H4 (cell line): ENCODE data around the gene ANKRD61. TPM values are rescaled to one million over a fixed set of nuclear protein-coding genes. Genes with fewer than 3 reads are reported as not detected.
"Not testable (repeated sequence)": the region's sequence is repeated elsewhere in the genome, so short reads cannot be mapped to it uniquely, and the experiment has no call there.

Source experiments
- DNase-seq: peaks from one replicate; pipeline ENCODE4 v3.0.0-alpha.2; 2015; ENCODE audit warnings: low spot score
- total RNA-seq: library from RNA; depleted of rRNA; stranded (reverse); fragments of >200 nt; shearing (Covaris generic); gene quantifications from 2 replicates; pipeline ENCODE4 v1.2.3, GENCODE V29; 2014; rRNA removed

Gene ANKRD61
- total RNA-seq, 1 experiment from 2014 or later = 1.3 TPM

DNA sequence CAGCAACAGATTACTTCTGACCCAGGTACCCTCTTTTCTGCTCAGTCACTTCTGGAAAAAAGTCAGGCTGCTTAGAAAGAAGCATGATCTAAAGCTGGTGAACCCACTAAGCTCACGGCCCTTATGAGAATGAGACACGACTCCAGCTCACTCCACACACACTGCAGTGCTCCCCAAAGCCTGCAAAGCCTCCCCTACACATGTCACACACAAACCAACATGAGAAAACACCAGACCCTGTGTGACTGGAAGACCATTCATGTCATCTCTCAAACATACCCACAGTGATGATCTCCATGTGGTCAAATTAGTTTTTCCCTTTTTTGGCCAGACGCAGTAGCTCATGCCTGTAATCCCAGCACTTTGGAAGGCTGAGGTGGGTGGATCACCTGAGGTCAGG is 391 bp downstream of the ANKRD61 start:
- no peak for DNase-seq

DNA sequence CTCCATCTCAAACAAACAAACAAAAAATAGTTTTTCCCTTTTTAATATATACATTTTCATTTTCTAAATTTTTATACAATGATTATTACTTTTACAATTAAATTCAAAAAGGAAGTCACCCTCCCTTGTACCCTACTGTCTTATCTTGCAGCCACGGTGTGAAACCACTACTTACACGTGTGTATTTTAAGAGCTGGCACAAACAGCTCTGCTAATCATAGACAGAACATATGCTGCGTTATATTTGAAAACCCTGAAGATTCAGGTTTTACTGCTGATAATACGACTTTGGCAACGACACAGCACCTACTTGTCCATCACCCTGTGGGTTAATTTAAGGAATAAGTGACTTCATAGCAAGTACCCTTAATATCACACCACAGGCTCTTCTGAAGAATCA is 991 bp downstream of the ANKRD61 start:
- DNase-seq = no peak

DNA sequence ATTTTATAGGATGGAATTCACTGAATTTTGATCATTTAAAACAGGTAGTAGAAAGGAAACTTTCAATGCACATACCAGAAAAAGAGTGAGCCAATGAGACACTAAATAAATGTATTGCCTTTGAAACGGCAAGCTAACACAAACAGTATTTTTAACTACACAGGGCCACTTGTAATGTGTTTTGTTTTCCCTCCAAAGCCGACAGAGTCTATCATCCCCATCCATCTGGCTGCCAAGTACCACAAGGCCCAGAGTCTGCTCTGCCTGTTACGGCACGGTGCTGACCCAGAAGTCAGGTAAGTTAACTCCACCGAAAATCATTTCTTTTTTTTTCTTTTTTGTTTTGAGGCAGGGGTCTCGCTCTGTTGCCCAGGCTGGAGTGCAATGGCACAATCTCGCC is 1.5 kb downstream of the ANKRD61 start:
- no peak for DNase-seq

DNA sequence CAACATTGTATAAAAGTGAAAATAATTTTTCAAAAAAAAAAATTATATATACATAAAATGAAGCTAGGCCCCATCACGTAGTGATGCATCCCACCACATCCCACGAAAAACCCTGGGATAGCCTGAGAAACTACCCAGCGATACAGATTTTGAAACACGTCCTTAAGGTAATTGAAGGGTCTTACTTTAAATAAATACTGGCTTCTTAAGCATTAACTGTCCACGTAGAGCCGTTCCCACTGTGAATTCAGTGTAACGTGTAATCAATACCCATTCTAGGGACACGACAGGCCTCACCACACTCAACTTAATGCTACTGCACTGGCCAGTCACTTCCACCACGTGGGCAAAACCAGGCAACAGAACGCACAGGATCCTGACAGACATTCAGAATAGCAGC is 4.0 kb downstream of the ANKRD61 start:
- no peak for DNase-seq

DNA sequence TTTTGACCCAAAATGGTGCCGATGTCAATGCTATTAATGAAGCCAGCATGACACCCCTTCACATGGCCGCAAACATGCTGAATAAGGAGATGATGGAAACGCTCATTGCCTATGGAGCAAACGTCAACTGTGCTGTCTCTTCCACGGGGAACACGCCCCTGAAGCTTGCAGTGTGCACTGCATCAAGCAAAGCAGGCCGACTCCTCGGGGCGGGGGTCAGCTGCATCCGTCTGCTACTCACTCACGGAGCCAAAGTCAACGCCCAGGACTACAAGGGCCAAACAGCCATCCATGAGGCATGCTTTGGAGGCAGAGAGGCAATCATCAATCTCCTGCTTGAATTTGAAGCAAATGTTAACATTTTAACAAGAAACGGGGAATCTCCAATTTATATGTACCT is 4.5 kb downstream of the ANKRD61 start:
- DNase-seq = no peak

DNA sequence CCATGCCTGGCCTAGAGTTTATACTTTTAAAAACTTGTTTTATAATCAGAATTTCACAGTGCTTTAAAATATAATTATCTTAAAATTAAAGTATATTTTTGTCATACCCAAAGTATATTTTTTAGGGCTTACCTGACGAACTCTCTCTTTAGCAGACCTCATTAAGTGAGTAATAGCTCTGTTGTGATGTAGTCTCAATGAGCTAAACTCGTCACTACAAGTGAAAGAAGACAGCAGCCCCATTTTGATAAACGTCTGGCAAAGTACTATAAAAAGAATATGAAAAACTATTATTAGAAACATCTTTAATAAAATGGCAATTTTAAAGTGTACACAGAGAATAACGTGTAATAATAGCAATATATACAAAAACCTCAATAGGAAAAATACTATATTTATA is 18.6 kb downstream of the ANKRD61 start:
- no peak for DNase-seq

DNA sequence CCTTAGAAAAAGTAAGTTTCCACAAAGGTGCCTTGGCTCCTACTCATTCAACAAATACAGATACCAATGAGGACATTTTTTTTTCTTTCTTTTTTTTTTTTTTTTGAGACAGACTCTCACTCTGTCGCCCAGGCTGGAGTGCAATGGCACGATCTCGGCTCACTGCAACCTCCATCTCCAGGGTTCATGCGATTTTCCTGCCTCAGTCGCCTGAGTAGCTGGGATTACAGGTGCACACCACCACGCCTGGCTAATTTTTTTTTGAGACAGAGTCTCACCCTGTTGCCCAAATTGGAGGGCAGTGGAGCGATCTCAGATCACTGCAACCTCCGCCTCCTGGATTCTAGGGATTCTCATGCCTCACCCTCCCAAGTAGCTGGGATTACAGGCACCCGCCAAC is 20.0 kb downstream of the ANKRD61 start:
- not testable (repeated sequence) for DNase-seq

DNA sequence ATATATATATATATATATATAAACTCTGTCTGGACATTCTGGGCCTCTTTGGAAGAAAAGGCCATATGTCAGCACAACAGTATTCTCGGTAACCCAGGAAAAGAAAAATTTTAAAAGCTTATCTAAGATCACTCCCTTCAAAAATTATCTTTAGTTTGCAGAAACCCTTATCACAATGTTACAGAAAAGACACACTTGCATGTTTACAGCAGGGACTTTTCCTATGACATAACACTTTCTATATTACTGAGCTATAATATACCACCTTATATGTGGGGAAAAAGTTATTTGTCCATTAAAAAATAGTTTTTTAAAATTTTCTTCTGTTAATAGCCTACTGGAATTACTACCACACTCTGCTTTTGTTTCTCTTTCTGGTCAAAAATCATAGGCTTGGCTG is 25.4 kb downstream of the ANKRD61 start:
- no peak for DNase-seq

DNA sequence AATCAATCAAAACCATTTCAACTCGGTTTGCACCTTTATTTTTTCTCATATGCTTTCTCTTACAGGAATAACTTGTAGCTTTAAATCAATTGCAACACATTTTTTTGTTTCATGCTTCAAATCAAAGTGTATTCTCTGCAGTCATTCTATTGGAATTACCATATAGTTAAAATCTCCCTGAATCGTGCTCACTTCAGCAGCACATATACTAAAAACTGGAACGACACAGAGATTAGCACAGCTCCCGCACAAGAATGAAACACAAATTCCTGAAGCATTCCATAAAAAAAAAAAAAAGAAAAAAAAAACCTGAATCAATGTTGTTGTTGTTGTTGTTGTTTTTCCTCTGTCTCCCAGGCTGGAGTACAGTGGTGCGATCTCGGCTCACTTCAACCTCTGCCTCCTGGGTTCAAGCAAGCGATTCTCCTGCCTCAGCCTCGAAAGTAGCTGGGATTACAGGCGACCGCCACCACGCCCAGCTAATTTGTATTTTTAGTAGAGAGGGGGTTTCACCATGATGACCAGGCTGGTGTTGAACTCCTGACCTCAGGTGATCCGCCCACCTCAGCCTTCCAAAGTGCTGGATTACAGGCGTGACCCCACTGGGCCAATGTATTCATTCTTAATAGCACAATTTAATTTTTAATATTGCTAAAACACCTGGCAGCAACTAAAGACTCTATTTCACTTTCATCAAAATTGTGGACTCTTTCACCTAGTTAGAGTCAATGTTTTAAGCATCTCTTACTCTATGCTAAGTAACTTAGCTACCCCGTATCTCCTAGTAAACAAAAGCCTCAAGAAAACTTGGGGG is 26.3 kb downstream of the ANKRD61 start:
- DNase-seq = no peak

DNA sequence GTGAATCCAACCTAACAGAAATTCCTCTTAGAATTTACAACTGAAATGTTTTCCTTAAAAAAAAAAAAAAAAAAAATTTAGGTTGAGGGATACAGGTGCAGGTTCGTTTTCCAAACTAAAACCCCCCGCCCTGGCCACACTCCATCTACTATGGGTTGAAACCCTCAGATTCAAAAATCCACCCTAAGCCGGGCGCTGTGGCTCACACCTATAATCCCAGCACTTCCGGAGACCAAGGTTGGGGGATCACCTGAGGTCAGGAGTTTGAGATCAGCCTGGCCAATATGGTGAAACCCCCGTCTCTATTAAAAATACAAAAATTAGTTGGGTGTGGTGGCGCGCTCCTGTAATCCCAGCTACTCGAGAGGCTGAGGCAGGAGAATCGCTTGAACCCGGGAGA is 28.8 kb downstream of the ANKRD61 start:
- not testable (repeated sequence) for DNase-seq

DNA sequence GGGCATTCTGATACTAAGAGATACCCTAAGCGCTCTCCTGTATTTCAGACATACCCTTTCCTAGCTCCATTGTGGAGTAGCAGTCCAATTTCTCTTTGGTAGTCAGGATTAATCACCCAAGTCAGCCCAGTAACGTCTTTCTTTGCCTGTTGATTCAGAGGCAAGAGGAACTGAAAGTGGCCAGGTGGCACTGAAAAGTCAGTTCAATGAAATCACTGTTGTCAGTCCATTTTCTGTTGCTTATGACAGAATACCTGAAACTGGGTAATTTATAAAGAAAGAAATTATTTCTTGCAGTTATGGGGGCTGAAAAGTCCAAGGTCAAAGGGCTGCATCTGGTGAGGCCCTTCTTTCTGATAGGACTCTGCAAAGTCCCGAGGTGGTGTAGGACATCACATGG is 40.2 kb downstream of the ANKRD61 start:
- no peak for DNase-seq

DNA sequence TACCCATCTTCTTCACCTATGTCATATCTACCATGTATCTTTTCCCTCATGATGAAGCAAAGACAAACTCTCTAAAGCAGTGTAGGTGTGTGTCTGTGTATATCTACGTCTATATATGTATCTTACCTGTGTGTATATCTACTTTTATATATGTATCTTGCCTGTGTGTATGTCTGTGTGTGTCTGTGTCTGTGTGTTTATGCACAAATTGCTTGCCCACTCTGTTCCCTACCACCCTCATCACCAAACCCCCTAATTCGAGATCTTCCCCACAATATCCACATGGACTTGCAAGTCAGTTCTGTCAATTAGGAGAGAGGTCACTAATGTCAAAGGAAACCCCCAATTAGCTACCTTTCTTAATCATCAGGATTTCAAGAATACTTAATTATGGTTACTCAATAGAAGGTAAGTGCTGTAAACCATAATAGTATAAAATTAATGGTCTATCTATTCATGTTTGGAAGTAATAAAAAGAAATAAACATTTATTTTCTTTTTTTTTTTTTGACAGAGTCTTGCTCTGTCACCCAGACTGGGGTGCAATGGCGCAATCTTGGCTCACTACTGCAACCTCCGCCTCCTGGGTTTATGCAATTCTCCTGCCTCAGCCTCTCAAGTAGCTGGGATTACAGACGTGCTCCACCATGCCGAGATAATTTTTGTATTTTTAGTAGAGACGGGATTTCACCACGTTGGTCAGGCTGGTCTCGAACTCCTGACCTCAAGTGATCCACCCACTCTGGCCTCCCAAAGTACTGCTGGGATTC is 43.6 kb downstream of the ANKRD61 start:
- DNase-seq = no peak

DNA sequence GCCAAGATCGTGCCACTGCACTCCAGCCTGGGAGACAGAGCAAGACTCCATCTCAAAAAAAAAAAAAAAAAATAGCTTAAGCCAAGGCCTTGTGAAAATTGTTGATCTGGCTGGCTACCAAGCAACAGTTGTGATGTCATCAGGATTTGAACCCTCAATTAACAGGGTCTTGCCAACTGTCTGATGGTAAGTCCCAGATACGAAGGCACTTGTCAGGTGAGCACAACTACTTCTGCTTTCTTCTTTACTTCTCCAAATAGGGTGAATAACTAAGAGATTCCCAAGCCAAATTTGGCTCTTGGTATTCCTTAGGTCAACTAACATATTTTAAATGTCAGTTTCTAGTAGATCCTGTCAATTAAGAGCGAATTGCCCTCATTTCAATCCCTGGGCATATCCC is 47.4 kb downstream of the ANKRD61 start:
- DNase-seq = no peak

DNA sequence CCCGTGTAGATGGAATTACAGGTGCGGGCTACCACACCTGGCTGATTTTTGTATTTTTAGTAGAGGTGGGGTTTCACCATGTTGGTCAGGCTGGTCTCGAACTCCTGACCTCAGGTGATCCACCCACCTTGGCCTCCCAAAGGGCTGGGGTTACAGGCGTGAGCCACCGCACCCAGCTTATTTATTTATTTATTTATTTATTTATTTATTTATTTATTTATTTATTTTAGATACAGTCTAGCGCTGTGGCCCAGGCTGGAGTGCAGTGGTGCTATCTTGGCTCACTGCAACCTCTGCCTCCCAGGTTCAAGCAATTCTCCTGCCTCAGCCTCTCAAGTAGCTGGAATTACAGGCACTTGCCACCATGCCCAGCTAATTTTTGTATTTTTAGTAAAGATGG is 51.9 kb downstream of the ANKRD61 start:
- DNase-seq = not testable (repeated sequence)

Other genes with a start within 250 kb of the ANKRD61 start
- 60.5 and 65.4 TPM in 2 replicates for gene RNF216, start 249.7 kb upstream of the ANKRD61 start, total RNA-seq
- not detected in 2 replicates for gene OCM, start 150.6 kb upstream of the ANKRD61 start, total RNA-seq
- 207 and 210 TPM in 2 replicates for gene CCZ1, start 132.6 kb upstream of the ANKRD61 start, total RNA-seq
- not detected in 2 replicates for gene RSPH10B, start 60.7 kb upstream of the ANKRD61 start, total RNA-seq
- gene PMS2, start 22.3 kb upstream of the ANKRD61 start, total RNA-seq = 35.0 and 36.3 TPM in 2 replicates
- 288 and 294 TPM in 2 replicates for gene AIMP2, start 22.1 kb upstream of the ANKRD61 start, total RNA-seq
- 279 and 301 TPM in 2 replicates for gene EIF2AK1, start 27.8 kb downstream of the ANKRD61 start, total RNA-seq
- 11.9 and 14.4 TPM in 2 replicates for gene USP42, start 73.6 kb downstream of the ANKRD61 start, total RNA-seq
- gene CYTH3, start 241.2 kb downstream of the ANKRD61 start, total RNA-seq = 7.4 and 9.8 TPM in 2 replicates